Islet precursor cell (in vitro differentiated cells): ENCODE results near the gene ETAA1.

Experiments
- DNase-seq: peaks from one replicate; pipeline ENCODE4 v3.0.0-alpha.2; 2018

Gene ETAA1

DNA sequence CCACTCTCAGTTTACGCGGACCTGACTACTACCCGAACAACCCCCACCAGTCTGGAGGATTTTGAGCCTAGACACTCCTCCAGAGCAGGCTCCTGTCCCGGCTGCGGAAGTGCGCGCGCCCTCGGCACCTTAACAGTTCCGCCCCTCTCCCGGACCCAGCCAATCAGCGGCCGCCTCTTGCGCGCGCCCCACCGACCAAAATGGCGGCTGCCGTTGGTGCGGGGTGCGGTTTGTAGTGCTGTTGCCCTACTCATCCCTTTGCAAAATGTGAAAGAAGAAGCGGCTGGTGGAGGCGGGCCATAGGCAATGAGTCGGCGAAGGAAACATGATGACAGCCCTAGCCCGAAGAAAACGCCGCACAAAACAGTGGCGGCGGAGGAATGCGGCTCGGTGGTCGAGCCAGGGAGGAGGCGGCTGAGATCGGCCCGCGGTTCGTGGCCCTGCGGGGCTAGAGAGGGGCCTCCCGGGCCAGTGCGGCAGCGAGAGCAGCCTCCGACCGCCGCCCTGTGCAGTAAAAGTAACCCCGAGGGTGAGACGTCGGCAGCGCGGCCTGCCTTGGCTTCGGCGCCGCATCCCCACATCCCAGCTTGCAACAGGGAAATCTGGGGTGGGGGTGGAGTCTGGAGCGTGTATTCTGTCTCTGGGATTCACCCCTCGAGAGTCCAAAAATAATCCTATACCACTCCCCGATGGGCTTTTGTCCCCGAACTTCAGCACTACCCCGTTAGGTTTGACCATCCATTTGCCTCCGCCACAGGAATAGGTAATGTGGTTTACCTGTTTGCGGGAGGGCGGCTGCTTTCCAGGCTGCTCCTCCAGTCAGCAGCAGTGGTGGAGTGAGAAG, at the start of gene ETAA1:
ETAA1 (plus strand) TSS at position 191 of the 844 bp plus-strand sequence; CDS start at position 307, 116 bp downstream.
- peak; percentile 95 for DNase-seq

DNA sequence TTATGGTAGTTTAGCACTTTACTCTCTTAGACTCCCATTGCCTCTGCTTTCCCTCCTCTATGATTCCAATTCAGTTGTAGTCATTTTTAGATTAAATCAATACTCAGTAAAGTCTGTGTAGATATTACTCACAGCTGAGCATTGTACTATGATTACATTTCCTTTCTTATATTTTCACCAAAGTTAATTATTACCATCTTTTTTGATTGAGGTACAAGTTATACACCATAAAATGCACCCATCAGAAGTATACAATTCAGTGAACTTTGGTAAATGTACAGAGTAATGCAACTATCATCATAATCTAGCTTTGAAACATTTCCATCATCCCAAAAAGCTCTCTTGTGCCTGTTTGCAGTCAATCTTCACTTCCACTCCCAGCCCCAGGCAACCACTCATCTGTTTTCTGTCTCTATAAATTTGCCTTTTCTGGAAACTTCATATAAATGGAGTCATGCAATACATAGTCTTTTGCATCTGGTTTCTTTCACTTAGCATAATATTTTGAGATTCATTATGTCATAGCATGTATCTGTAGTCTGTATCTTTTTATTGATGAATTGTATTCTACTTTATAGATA, 30.2 kb upstream of the ETAA1 start:
- DNase-seq: no peak

DNA sequence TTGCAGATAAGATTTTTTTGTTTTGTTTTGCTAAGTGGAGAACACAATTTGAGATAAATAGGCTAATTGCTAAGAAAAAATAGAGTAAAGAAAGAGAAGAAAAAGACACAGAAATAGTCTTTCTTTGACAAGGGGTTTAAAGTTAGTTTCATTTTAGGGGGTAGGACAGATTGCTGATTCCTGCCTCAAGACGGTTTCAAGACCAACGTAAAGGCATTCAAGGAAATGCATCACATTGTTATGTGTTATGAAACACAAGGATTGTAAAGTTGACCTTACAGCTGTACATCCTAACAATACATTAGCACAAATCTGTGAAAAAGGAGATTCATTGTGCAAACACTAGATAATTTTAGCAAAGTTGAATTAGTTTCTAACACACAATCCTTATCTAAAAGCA, 22.7 kb upstream of the ETAA1 start:
- DNase-seq: no peak

DNA sequence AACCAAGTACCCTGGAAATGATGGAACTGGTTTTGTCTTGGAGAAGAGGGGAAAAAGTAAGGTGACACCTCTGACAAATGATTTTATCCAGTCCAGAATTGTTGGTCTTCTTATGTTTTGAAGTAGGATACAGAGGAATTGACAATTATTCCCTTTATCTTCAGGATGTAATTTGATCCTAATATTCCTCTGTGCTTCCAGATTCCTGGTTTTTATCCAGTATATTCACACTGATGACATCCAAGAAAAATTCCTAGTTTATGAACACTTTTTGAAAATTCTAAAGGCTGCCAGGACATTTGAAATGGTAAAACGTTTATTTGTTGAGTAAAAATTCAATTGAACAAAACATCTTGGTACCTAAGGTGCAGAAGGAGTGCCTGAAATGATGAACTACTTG, 22.2 kb upstream of the ETAA1 start:
- no peak for DNase-seq

DNA sequence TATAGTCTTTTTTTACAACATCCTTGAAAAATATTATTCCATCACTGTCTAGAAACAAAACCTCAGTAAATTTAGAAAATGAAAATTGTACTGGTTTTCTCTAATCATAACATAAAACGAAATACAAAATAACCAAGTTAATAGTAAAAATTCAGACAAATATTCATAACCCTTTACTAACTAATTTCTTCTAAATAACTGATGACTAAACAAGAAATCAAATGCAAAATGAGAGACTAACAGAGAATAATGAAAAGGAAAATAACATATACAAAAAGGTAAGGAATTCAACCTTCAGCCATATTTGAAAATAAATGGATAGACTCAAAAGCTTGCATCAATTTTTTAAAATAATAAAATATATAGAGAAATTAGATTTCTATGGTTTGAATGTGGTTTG, 18.6 kb upstream of the ETAA1 start:
- no peak for DNase-seq

DNA sequence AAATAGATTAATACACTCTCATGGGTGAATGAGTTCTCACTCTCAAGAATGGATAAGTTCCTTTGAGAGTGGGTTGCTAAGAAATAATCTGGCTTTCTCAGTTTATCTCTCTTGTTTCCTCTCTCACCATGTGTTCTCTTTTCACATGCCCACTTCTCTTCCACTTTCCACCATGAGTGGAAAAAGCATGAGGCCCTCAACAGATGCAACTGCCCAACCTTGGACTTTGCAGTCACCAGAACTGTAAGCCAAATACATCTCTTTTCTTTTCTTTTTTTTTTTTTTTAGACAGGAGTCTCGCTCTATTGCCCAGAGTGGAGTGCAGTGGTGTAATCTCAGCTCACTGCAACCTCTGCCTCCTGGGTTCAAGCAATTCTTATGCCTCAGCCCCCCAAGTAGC, 18.1 kb upstream of the ETAA1 start:
- DNase-seq: no peak

DNA sequence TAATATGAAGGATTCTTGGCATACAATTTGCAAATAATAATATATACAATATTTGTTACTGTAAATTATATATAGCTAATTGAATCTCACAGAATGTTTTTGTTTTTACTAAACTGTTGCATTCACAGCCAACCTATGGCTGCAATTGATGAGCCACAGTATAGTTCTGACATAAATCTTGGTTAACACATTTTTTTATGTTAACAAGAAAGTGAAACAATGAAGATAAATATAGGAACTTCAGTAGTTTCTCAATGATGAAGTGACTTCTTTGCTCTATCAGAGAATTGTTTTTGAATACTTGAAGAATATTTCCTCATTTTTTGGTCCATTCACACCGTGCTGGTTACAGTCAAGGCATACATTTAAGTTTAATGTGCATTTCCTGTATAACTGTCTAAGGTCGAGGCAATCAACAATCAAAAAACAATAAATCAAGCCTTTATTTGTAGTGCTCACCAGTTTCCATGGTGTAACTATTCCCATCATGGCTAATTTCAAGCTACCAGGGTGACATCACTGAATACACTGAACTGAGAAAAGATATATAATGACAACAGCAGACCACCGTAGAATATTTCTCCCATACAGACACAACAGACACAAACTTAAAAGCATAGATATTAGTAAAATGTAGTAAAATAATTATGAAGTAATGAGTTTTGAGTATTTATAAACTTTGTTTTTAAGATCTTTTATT, 12.9 kb upstream of the ETAA1 start:
- DNase-seq: no peak

DNA sequence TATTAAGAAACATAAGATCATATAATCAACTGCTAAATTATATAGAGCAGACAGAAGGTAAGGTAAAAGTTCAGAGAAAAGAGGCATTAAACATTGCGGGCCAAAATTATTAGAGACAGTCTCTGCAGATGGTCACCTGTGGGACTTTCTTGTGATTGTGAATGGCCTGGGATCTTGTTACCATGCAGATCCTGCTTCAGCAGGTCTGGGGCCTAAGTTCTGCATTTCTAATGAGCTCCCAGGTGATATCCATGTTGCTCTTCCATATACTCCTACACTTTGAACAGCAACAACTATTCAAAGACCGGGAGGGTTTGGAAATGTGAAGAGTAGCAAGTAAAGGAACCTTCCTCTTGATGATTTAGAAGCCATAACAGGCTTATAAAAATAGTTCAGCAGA, 8.5 kb upstream of the ETAA1 start:
- DNase-seq: no peak

DNA sequence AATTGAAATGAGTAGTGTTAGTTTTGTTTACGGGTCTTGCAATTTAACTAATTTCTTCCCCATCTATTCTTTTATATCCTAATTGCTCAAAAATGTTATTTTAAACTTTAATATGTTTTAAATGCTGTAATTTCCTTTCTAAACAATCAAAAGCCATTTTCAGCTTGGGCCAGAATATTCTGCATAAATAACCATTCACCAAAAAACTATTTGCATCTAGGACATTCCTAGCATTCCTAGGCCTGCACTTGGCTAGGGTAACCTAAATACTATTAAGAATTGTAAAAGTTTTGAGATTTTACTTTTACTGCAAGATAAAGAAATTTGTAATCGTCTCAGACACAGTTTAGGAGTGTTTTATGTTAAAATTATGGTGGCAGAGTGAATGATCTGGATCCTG, 7.8 kb upstream of the ETAA1 start:
- no peak for DNase-seq

DNA sequence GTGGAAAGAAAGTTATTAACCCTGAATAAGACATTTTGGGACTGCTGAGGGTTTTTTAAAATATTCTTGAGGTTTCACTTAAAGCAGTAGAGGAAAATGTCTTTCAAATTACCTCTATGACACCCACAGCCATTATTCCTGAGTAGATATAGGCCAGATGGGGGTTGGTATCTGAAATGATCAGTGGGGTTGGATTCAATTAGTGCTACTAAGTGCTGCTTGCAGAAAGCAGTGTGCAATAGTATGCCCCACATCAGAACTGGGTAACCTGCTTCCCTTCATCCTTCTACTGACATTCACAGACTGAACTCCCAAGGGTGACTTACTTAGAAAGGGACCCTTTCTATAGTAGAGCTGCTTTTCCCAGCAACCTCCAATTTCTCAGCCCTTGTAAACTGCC, 7.3 kb upstream of the ETAA1 start:
- DNase-seq: no peak

DNA sequence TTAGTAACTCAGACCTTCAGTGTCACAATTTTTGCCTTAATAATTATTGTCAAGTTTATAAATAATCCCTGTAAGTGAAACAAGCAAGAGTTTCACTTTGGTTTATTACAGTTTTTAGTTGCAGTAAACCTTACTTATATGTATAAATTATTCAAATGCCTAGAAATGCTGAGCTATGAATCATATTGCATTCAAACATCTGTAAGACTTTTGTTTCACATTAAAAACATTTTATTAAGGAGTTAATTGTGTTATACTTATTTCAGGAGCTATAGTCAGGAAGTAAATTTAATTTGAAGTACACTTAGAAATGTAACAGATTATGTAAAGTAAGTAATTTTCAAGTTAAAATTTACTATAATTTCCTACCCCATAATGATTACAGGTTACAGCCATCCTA, 3.9 kb upstream of the ETAA1 start:
- no peak for DNase-seq

DNA sequence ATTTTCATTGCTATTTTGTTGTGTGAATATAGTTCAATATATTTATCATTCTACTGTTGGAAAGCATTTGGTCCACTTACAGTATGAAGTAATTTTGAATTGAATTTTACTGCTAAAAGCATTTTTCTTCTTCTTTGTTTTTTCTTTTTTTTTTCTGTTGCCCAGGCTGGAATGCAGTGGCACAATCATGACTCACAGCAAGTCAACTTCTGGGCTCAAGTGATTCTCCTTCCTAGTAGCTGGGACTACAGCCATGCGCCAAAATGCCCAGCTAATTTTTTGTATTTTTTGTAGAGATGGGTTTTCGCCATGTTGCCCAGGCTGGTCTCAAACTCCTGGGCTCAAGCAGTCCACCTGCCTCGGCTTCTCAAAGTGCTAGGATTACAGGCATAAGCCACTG, 2.4 kb upstream of the ETAA1 start:
- no peak for DNase-seq

DNA sequence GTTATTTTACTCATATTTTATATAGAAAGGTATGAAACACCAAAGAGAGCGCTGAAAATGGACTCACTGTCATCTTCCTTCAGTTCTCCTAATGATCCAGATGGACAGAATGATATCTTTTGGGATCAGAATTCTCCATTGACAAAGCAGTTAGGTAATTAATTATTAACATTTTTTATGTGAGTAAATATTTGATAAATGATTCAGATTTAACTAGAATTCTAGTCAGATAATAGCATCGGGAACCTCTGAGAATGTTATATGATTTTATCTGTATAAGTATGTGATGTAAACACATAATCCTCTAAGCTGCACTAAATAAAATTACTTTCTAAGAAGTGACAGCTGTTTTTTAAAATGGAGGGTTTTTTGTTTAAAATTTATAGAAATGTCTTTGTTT, 2.0 kb downstream of the ETAA1 start:
- DNase-seq: no peak

DNA sequence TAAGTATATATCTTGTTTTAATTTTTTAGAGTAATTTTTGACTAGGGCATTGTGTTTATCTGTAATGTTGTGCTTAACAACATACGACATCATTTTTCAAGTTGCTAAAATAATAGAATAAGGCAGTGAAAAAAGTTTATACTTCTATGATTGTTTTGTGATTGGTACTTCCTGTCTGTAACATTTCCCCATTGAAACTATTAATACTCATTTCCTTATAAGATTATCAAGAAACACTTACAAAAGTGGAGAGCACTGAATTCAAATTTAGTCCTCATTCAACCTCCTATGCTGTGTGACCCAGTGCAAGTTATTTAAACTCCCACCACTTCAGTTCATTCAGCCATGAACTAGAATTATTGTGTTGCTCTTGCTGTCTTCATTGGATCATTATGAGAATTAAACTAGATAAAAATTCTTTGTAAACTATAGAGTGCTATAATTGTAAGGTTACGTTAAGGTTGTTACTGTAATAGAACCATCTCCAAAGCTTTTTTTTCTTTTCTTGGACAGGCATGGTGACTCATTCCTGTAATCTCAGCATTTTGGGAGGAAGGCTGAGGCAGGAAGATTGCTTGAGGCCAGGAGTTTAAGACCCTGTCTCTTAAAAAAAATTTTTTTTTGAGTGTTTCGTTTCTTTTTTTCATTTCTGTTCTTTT, 2.8 kb downstream of the ETAA1 start:
- peak; percentile 61 for DNase-seq

DNA sequence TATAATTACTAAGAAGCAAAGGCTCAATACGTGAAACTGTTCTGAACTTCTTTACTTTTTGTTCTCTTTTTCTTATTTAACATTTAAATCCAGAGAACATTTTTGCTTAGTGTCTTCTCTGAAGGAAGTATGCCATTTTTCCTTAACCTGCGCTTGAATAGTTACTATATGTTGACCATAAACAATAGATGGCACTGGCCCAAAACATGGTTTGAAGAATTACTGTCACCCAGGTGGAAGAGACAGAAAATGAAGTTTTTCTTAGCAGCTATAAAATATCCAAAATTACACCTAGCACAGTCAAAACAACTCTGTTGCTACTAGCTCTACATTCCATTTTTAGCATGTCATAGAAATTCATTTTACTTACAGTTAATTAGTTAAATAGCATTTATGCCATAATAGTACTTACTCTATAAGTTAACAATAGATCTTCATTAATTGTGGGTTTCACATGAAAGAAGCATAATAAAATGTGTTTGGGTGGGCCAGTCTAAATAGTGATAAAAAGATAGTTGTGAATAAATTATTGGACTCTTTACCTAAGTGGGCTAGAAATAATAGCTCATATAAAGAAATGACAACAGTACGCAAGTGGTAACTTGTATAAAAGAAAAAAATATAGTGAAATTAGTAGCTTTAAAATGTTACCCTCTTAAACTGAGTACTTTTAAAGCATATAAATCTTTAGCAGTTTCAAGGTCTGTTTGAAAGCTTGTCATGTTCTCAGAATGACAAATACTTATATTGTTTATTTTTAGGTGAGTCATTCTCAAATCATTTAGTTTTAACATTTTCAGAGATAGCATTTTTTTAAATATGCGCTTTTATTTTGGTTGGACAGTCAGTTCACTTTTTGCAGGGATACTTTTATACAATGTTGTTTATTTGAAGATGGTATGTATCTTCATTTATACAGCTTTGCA, 3.7 kb downstream of the ETAA1 start:
- DNase-seq: no peak

DNA sequence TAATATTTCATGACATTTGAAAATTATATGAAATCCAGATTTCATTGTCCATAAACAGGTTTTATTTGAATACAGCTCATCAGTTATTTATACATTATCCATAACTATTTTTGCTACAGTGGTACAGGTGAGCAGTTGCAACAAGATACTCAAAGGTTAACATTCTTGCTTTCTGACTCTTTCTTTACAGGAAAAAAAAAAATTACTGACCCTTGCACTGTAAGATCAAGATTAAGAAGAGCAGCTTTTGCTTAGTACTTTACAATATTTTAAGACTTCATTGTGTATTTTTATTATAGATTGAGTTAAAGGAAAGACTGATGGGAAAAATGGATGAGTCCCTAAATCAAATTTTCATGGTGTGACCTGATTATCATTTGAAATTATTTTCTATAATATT, 11.2 kb downstream of the ETAA1 start:
- no peak for DNase-seq

DNA sequence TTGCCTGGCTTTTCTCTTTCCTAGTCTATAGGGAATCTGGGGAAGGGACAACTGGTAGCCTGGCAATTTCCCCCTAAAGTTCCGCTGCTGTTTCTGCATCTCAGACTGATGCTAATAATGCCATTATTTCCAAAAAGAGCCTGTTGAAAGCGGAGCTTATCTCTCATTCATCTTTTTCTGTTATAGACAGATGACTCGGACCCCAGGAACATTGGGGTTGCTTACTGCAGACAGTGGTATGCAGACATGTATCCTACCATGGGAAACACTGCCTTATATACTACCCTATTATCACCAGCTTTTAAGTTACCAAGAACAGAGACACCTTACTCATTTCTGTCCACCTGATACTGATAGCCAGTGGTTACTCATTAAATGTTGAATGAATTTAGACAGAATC, 15.3 kb downstream of the ETAA1 start:
- DNase-seq: peak; percentile 60

DNA sequence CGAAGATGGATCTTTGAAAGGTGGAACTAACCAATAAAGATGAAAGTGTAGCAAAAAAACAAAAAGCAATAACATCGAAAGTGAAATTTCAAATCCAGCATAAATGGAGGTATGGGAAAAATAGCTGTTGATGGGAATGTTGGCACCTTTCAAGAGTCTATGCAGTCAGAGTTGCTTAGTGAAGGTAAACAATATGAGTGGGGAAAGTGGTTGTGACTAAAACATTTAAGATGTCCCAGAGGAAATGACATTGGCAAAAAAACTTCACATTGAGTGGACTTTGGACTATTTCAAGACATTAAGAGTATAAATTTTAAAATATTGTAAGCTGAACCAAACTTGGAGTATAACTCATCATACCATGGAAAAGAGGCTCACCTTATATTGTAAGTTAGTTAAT, 17.7 kb downstream of the ETAA1 start:
- no peak for DNase-seq

DNA sequence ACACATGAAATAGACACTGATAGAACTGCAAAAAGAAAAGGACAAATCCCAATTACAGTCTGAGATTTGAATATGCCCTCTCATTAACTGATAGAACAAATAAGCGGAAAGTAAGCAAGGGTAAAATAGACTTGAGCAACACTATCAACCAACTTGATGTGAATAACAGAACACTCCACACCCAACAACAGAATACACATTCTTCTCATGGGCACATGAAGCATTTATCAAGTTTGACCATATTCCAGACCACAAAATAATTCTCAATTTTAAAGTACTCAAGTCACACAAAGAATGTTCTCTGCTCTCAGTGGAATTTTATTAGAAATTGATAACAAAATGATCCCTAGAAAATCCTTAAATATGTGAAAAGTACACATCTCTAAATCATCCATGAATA, 19.0 kb downstream of the ETAA1 start:
- no peak for DNase-seq

DNA sequence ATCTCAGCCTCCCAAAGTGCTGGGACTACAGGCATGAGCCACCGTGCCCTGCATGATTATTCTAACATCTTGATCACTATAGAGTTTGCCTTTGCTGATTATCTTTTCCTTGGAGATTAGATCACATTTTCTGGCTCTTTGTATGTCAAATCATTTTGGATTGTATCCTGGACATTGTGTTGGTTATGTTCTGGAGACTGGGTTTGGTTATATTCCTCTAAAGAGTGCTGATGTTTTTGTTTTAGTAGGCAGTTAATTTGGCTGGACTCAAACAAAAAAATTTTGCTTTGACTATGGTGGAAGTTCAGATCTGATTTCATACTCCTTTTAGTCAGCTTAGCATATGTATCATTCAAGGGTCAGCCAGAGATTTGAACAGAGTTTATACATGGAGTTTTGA, 26.4 kb downstream of the ETAA1 start:
- DNase-seq: no peak

DNA sequence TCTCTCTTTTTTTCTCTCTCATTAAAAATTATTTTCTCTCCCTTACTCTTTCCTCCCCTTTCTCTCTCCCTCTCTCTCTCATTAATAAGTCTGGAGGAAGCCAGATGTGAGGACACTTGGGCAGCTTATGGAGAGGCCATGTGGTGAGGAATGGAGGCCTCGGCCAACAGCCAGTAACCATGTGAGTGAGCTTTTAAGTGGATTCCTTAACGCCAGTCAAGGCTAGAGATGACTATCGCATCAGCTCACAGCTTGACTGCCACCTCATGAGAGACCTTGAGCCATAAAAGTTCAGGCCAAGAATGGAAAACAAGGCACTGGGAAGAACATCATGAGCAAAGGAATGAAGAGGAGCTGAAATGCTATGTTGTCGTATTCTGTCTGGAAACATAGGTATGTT, 39.1 kb downstream of the ETAA1 start:
- peak; percentile 78 for DNase-seq

DNA sequence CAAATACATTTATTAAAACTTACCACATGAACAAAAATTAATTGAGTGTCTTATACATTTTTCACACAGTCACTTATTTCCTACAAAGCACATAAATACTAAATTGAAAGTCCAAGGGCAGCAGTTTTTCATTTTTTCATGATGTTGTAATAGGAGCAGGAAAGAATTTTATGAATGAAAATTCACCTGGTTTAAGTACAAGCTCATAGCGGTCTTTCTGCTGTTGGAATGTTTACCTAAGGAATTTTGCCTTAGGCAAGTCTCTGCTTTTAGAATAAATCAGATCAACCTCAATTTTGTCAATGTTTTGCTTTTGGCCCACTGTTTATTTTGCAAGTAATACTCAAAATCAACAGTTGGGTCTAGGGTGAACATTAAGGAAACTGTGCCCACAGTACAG, 40.0 kb downstream of the ETAA1 start:
- DNase-seq: no peak

DNA sequence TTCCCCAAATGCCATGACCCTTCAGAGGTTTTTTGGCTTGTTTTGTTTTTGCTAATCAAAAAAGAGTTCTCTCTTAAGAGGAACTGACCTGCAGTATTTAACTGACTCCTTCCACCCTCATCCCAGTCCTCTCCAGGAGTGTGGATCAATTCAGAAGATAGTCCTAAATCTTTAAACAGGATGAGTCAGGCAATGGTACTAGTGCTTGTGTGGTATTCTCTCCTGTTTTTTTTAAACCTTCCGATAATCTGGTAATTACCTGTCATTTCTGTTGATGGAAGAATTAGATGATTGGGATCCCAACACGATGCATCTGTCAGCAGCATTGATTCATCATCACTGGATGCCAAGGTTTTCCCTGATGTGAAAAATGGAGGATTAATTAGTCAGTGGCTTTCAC, 41.2 kb downstream of the ETAA1 start:
- no peak for DNase-seq
